NT2/D1 (cell line): ENCODE data around the gene YPEL1.

ENCODE experiments used
- SUZ12 ChIP-seq: IDR thresholded peaks from 2 replicates; pipeline ENCODE4 v1.6.1; 2011; ENCODE audit not compliant: insufficient read length, insufficient read depth; ENCODE audit errors: extremely low read depth
- YY1 ChIP-seq: IDR thresholded peaks from 2 replicates; pipeline ENCODE4 v1.6.1; 2011; ENCODE audit not compliant: insufficient read length, insufficient read depth
- ZNF274 ChIP-seq: IDR thresholded peaks from 2 replicates; pipeline ENCODE4 v1.6.1; 2011; ENCODE audit warnings: mild to moderate bottlenecking, low read depth, low read length

- TF ChIP-seq ZNF274: no peak
- no peak for TF ChIP-seq YY1
- no peak for TF ChIP-seq SUZ12
Measured at GRCh38 chr22:21766691-21767462, 31.3 kb upstream of the YPEL1 start.
